Spleen (tissue), 11 donors: ENCODE data around the gene SYNJ2. TPM values are rescaled to one million over a fixed set of nuclear protein-coding genes. Genes with fewer than 3 reads are reported as not detected.

ENCODE experiments used
- DNase-seq: peaks from one replicate; pipeline ENCODE4 v3.0.0-alpha.2; 2020
- H3K27ac ChIP-seq, 8 donors: fragments of 200-600 bp; sonication (generic) in 7 of 8; 1 replicate in 4 of 8; 2 replicates in 4 of 8; pipeline versions ENCODE4 v1.5.0 to v1.8.0; 2016 to 2021; ENCODE audit warnings: inconsistent platforms in 4 of 8, mild to moderate bottlenecking in 4 of 8, moderate library complexity in 1 of 8
- H3K27me3 ChIP-seq, 7 donors: fragments of 200-600 bp; sonication (generic) in 6 of 7; replicated peaks in 1 of 7; 1 replicate in 4 of 7; 2 replicates in 3 of 7; pipeline versions ENCODE4 v1.5.0 to v1.8.0; 2016 to 2021; ENCODE audit warnings: inconsistent platforms in 3 of 7, mild to moderate bottlenecking in 1 of 7
- H3K36me3 ChIP-seq, 6 donors: fragments of 200-600 bp; sonication (generic) in 5 of 6; 1 replicate in 4 of 6; 2 replicates in 2 of 6; pipeline versions ENCODE4 v1.5.0 to v1.8.0; 2016 to 2021; ENCODE audit warnings: inconsistent platforms in 2 of 6
- H3K4me1 ChIP-seq, 6 donors: fragments of 200-600 bp; sonication (generic) in 5 of 6; 1 replicate in 3 of 6; 2 replicates in 3 of 6; pipeline versions ENCODE4 v1.5.0 to v1.8.0; 2016 to 2021; ENCODE audit warnings: inconsistent platforms in 3 of 6
- H3K4me3 ChIP-seq, 8 donors: fragments of 200-600 bp; sonication (generic) in 7 of 8; 1 replicate in 4 of 8; 2 replicates in 4 of 8; pipeline versions ENCODE4 v1.5.0 to v1.8.0; 2016 to 2021; ENCODE audit warnings: inconsistent platforms in 4 of 8, mild to moderate bottlenecking in 4 of 8, moderate library complexity in 2 of 8
- H3K9me3 ChIP-seq, 8 donors: fragments of 200-600 bp; sonication (generic) in 7 of 8; 1 replicate in 4 of 8; 2 replicates in 4 of 8; pipeline versions ENCODE4 v1.5.0 to v1.8.0; 2016 to 2021; ENCODE audit warnings: inconsistent platforms in 4 of 8
- POLR2A ChIP-seq, 3 donors: fragments of 450-650 bp; IDR thresholded peaks; one replicate each; pipeline ENCODE4 v1.5.1; 2017; ENCODE audit warnings: antibody characterized with exemption in 3 of 3, mild to moderate bottlenecking in 1 of 3
- POLR2AphosphoS5 ChIP-seq, 3 donors: sonication (generic); formaldehyde crosslinking; IDR thresholded peaks; one replicate each; pipeline ENCODE4 v1.5.1; 2017; ENCODE audit warnings: antibody characterized with exemption in 3 of 3
- whole genome bisulfite sequencing, 5 donors: extraction: QIAGEN DNeasy Blood & Tissue Kit in 3 of 5; methylation state at CpG; one replicate each; pipeline versions ENCODE4 v1.1.5 to v1.1.7; 2013 to 2018; 5-methylcytosine and 5-hydroxymethylcytosine counted together
- intact Hi-C: fragments of 100-400 bp; cut with DNase I; formaldehyde crosslinking; loops from one replicate; pipeline ENCODE4 v1.15.0; 2023; ENCODE audit warnings: low total_unique reads
- polyA plus RNA-seq, 3 donors: library from polyadenylated mRNA; stranded (reverse); fragments of 200-250 nt; gene quantifications; one replicate each; pipeline ENCODE4 v1.2.1, GENCODE V29; 2013
- total RNA-seq, 7 donors: library from RNA; depleted of rRNA in 3 of 7; stranded (reverse); fragments of >200 nt in 3 of 7; fragmentation: NEBNext Ultra II Directional in 4 of 7; extraction: Animal tissue kit (Norgen Biotek cat#: 25700) in 4 of 7; gene quantifications; one replicate each; pipeline versions ENCODE4 v1.1.0 to v1.2.1, GENCODE V29; 2016 to 2021
- TF ChIP-seq, protein P1 (sequence below), 11 experiments: fragments of 200-600 bp in 7 of 11; fragments of 450-650 bp in 4 of 11; sonication (generic) in 4 of 11; IDR thresholded peaks in 8 of 11; conservative IDR thresholded peaks in 3 of 11; 1 replicate in 7 of 11; 2 replicates in 4 of 11; pipeline versions ENCODE4 v1.4.0 to v1.8.0; 2016 to 2021; ENCODE audit warnings: antibody characterized with exemption in 11 of 11, inconsistent platforms in 4 of 11, mild to moderate bottlenecking in 1 of 11
- donor health status: healthy with polysubstance abuse.
- donor health status: DM: no; HTN: no; CAD: no; lungs with moderate emphysema.
- donor health status: DM: no; HTN: no; CAD: no.
- donor health status: Bipolar disorder and iron deficiency.
- donor health status: healthy.
- donor health status: DM: no; HTN: no; CAD: no.
- donor health status: DM: yes; HTN: yes; CAD: no.

The SYNJ2 gene
- total and polyA plus RNA-seq, 10 donors = 2.4 to 34.0 (median 9.2) TPM

DNA sequence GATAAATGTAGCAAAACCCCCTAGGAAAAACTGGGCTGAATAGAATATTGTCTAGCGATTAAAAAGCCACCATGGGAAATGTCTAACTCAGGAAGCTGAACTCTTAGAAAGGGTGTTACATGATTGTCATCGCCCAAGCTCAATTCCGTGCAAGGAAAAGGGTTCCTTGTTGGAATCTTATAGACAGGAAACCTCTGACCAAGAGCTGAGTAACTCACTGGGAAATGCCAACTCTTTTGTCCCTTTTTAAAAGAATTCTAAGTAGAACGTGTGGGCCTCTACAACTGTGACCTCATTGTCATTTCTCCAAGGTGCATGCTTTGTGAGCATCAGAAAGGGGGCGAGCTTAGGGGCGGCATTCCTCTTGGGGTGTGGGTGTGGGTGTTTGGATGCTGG is 88.1 kb downstream of the SYNJ2 start:
- H3K27ac ChIP-seq = peak overlapping the region in 1 of 8 donors; percentile 4
- H3K4me1 ChIP-seq = peaks cover 2 to 29% (median 11%) of the 10 kb centered on the region in 6 donors
- no peaks in the 10 kb centered on the region for H3K27me3 ChIP-seq
- no peak for DNase-seq
- H3K9me3 ChIP-seq = no peaks in the 10 kb centered on the region
- TF ChIP-seq, protein P1, sequence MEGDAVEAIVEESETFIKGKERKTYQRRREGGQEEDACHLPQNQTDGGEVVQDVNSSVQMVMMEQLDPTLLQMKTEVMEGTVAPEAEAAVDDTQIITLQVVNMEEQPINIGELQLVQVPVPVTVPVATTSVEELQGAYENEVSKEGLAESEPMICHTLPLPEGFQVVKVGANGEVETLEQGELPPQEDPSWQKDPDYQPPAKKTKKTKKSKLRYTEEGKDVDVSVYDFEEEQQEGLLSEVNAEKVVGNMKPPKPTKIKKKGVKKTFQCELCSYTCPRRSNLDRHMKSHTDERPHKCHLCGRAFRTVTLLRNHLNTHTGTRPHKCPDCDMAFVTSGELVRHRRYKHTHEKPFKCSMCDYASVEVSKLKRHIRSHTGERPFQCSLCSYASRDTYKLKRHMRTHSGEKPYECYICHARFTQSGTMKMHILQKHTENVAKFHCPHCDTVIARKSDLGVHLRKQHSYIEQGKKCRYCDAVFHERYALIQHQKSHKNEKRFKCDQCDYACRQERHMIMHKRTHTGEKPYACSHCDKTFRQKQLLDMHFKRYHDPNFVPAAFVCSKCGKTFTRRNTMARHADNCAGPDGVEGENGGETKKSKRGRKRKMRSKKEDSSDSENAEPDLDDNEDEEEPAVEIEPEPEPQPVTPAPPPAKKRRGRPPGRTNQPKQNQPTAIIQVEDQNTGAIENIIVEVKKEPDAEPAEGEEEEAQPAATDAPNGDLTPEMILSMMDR (IDR thresholded peaks at IDR 0.05 in 8 of 11, conservative IDR thresholded peaks at IDR 0.05 in 3 of 11) = no peak
- no peak for TF ChIP-seq POLR2AphosphoS5 (IDR thresholded peaks at IDR 0.05)
- TF ChIP-seq POLR2A (IDR thresholded peaks at IDR 0.05) = no peak
- intact Hi-C loops = loop anchor here (5.0 kb wide), 1 partner anchor 312 kb away; no protein-coding TSS in a partner anchor
- 68 to 86% (median 83%) methylated on average over 6 of the region's 6 CpGs for WGBS, 5 donors
- H3K4me3 ChIP-seq = no peak overlapping the region
- H3K36me3 ChIP-seq = peaks cover 0 to 92% (median 9%) of the 10 kb centered on the region in 6 donors

DNA sequence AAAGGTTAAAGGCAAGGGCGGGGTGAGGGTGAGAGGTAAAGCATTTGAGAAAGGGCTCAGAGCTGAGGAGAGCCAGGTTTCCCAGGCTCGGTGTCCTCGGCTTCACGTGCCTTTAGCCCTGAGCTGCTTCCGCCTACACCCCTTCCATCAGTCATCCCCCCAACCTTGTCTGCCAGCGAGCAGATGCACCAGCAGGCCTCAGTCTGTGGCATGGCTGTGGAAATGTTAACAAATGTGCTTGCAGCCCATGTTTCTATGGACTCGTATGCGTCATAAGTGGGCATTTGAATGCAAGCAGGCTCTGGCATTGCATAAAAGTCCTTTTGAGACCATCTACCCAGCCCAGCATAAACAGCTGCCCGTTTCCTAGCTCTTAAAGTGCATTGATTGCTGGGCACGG is 88.8 kb downstream of the SYNJ2 start:
- Histone ChIP-seq H3K27ac (peak overlapping the region in 1 of 8 donors; percentile 4), H3K9me3 (no peaks in the 10 kb centered on the region), H3K4me1 (peaks cover 2 to 29% (median 11%) of the 10 kb centered on the region in 6 donors), H3K36me3 (peaks cover 0 to 92% (median 7%) of the 10 kb centered on the region in 6 donors), H3K27me3 (no peaks in the 10 kb centered on the region), H3K4me3 (no peak overlapping the region)
- intact Hi-C loops = loop anchor here (5.0 kb wide), 1 partner anchor 313 kb away; no protein-coding TSS in a partner anchor
- no peak for DNase-seq
- WGBS, 5 donors = 91 to 96% (median 95%) methylated on average over 10 of the region's 10 CpGs
- TF ChIP-seq, protein P1 (IDR thresholded peaks at IDR 0.05 in 8 of 11, conservative IDR thresholded peaks at IDR 0.05 in 3 of 11) = no peak
- no peak for TF ChIP-seq POLR2AphosphoS5 (IDR thresholded peaks at IDR 0.05)
- TF ChIP-seq POLR2A (IDR thresholded peaks at IDR 0.05) = no peak

DNA sequence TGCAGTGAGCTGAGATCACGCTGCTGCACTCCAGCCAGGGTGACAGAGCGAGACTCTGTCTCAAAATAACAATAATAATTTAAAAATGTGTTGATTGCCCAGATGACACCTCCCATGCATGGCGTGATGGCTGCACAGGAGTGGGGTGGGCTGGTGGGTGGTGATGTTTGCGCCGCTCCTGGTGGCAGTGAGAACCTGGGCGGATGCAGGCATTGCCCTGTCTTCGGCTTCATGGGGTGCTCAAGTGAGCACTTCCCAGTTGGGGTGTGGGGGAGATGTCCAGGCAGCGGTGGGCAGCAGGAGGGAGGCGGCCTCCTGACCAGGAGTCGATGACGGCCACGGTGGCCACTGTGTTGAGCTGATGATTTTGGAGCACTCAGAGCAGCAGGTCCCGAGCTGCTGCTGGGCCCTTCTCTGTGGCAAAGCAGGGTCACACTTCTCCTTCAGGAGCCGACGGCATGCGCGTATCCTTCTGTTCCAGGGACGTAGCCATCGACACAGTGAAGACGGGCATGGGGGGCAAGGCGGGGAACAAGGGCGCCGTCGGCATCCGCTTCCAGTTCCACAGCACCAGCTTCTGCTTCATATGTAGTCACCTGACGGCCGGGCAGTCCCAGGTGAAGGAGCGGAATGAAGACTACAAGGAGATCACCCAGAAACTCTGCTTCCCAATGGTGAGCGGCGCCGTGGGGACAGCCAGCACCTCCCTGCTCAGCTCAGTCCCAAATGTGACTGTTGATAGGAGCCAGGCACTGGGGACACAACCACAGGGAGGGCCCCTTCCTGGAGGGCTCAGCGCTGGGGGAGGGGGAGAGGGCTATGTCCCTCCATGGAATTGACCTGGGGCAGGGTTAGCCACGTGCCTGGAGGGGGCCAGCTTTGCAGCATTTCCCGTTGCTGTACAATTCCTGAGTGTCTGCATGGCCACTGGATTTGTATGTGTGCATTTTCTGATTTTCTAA is 89.7 kb downstream of the SYNJ2 start:
- H3K27me3 ChIP-seq = no peaks in the 10 kb centered on the region
- intact Hi-C loops = loop anchor here (5.0 kb wide), 1 partner anchor 314 kb away; no protein-coding TSS in a partner anchor
- H3K4me1 ChIP-seq = peaks cover 2 to 29% (median 11%) of the 10 kb centered on the region in 6 donors
- no peak for TF ChIP-seq POLR2A (IDR thresholded peaks at IDR 0.05)
- TF ChIP-seq, protein P1 (IDR thresholded peaks at IDR 0.05 in 8 of 11, conservative IDR thresholded peaks at IDR 0.05 in 3 of 11) = no peak
- TF ChIP-seq POLR2AphosphoS5 (IDR thresholded peaks at IDR 0.05) = no peak
- no peak overlapping the region for H3K4me3 ChIP-seq
- peaks cover 0 to 92% (median 5%) of the 10 kb centered on the region in 6 donors for H3K36me3 ChIP-seq
- no peak for DNase-seq
- H3K9me3 ChIP-seq = no peaks in the 10 kb centered on the region
- H3K27ac ChIP-seq = no peak overlapping the region
- WGBS, 5 donors = 86 to 92% (median 89%) methylated on average over 33 to 34 of the region's 34 CpGs
